ENCODE results near the gene PRKG1.
A peak's percentile ranks its signal among the peaks of the same experiment; 100 is the strongest.

The PRKG1 gene

GRCh38 chr10:51074238-51075028, at the start of gene PRKG1:
Gene PRKG1 (plus strand): TSS chr10:51074487.
- TF ChIP-seq CTCF (IDR thresholded peaks at IDR 0.05; ENCODE audit: extremely low read depth, insufficient read depth, missing control alignments), result no peak
- DNase-seq (ENCODE audit: low spot score), result peak; percentile 24
- in situ Hi-C loops (cut with MboI; ENCODE audit: low pct_unique_long_range_greater_than_20kb, low sequenced_read_pairs, unreplicated experiment), result no loop called here

- in situ Hi-C loops (cut with MboI; ENCODE audit: low pct_unique_long_range_greater_than_20kb, low sequenced_read_pairs, unreplicated experiment), result no loop called here
- TF ChIP-seq CTCF (IDR thresholded peaks at IDR 0.05; ENCODE audit: extremely low read depth, insufficient read depth, missing control alignments), result no peak
Measured at GRCh38 chr10:51028420-51028819, 45.9 kb upstream of the PRKG1 start.

GRCh38 chr10:51029172-51029641, 45.1 kb upstream of the PRKG1 start:
- DNase-seq (ENCODE audit: low spot score), result no peak
- in situ Hi-C loops (cut with MboI; ENCODE audit: low pct_unique_long_range_greater_than_20kb, low sequenced_read_pairs, unreplicated experiment), result no loop called here
- no peak for TF ChIP-seq CTCF (IDR thresholded peaks at IDR 0.05; ENCODE audit: extremely low read depth, insufficient read depth, missing control alignments)

More at GRCh38 chr10:51028420-51028819, 45.9 kb upstream of the PRKG1 start:
- no peak for DNase-seq (ENCODE audit: low spot score)

GRCh38 chr10:51030480-51030879, 43.8 kb upstream of the PRKG1 start:
- no peak for DNase-seq (ENCODE audit: low spot score)
- no peak for TF ChIP-seq CTCF (IDR thresholded peaks at IDR 0.05; ENCODE audit: extremely low read depth, insufficient read depth, missing control alignments)
- in situ Hi-C loops (cut with MboI; ENCODE audit: low pct_unique_long_range_greater_than_20kb, low sequenced_read_pairs, unreplicated experiment), result no loop called here

GRCh38 chr10:51031950-51032349, 42.3 kb upstream of the PRKG1 start:
- in situ Hi-C loops (cut with MboI; ENCODE audit: low pct_unique_long_range_greater_than_20kb, low sequenced_read_pairs, unreplicated experiment), result no loop called here
- no peak for DNase-seq (ENCODE audit: low spot score)
- TF ChIP-seq CTCF (IDR thresholded peaks at IDR 0.05; ENCODE audit: extremely low read depth, insufficient read depth, missing control alignments), result no peak

- TF ChIP-seq CTCF (IDR thresholded peaks at IDR 0.05; ENCODE audit: extremely low read depth, insufficient read depth, missing control alignments), result no peak
- in situ Hi-C loops (cut with MboI; ENCODE audit: low pct_unique_long_range_greater_than_20kb, low sequenced_read_pairs, unreplicated experiment), result no loop called here
- no peak for DNase-seq (ENCODE audit: low spot score)
Measured at GRCh38 chr10:51034769-51035168, 39.5 kb upstream of the PRKG1 start.
